Measurements from ENCODE around the gene ULK1.

The ULK1 gene

GRCh38 chr12:131909081-131909751 is 14.8 kb downstream of the ULK1 start:
- DNase-seq, result no peak

- DNase-seq, result no peak
These were observed 15.4 kb downstream of the ULK1 start for GRCh38 chr12:131909752-131910219.

- DNase-seq, result no peak
These were observed 16.0 kb downstream of the ULK1 start for GRCh38 chr12:131910302-131911027.

GRCh38 chr12:131911028-131911650 is 16.7 kb downstream of the ULK1 start:
- no peak for DNase-seq

GRCh38 chr12:131911851-131912477 is 17.5 kb downstream of the ULK1 start:
- DNase-seq, result no peak

- no peak for DNase-seq
These were observed 18.3 kb downstream of the ULK1 start for GRCh38 chr12:131912518-131913274.

- no peak for DNase-seq
These were observed 19.2 kb downstream of the ULK1 start for GRCh38 chr12:131913666-131914065.

- no peak for DNase-seq
These were observed 19.8 kb downstream of the ULK1 start for GRCh38 chr12:131914179-131914702.

- no peak for DNase-seq
These were observed 20.7 kb downstream of the ULK1 start for GRCh38 chr12:131915000-131915689.

- DNase-seq, result no peak
These were observed 21.4 kb downstream of the ULK1 start for GRCh38 chr12:131915823-131916222.

- DNase-seq, result no peak
These were observed 22.1 kb downstream of the ULK1 start for GRCh38 chr12:131916306-131917138.

GRCh38 chr12:131917139-131917710 is 22.8 kb downstream of the ULK1 start:
- no peak for DNase-seq

GRCh38 chr12:131917711-131918306 is 23.4 kb downstream of the ULK1 start:
- no peak for DNase-seq

- DNase-seq, result no peak
These were observed 24.1 kb downstream of the ULK1 start for GRCh38 chr12:131918311-131919050.

GRCh38 chr12:131919051-131919347 is 24.6 kb downstream of the ULK1 start:
- DNase-seq, result no peak

- DNase-seq, result no peak
These were observed 25.1 kb downstream of the ULK1 start for GRCh38 chr12:131919366-131920156.

GRCh38 chr12:131920157-131920508 is 25.7 kb downstream of the ULK1 start:
- DNase-seq, result no peak
